Liver (tissue), 3 donors: ENCODE measurements around the gene DNAJA3.

ENCODE experiments used
- EGR1 ChIP-seq, 2 donors: IDR thresholded peaks; 2 replicates each; pipeline ENCODE4 v1.6.1; 2016 to 2018; ENCODE audit warnings: antibody characterized with exemption in 2 of 2, low read depth in 2 of 2
- GABPA ChIP-seq, 2 donors: IDR thresholded peaks in 1 of 2; conservative IDR thresholded peaks in 1 of 2; 2 replicates each; pipeline ENCODE4 v1.6.1; 2016; ENCODE audit warnings: antibody characterized with exemption in 2 of 2, mild to moderate bottlenecking in 1 of 2, moderate library complexity in 1 of 2
- HNF4G ChIP-seq: IDR thresholded peaks from 2 replicates; pipeline ENCODE4 v1.6.1; 2016; ENCODE audit warnings: antibody characterized with exemption
- RAD21 ChIP-seq, 2 donors: IDR thresholded peaks; 2 replicates each; pipeline ENCODE4 v1.6.1; 2016; ENCODE audit warnings: antibody characterized with exemption in 2 of 2, mild to moderate bottlenecking in 2 of 2
- TF ChIP-seq, protein P1 (sequence below): IDR thresholded peaks from 2 replicates; pipeline ENCODE4 v1.6.1; 2016; ENCODE audit warnings: antibody characterized with exemption
- TF ChIP-seq, protein P2 (sequence below): fragments of 150-350 bp; IDR thresholded peaks from 2 replicates; pipeline ENCODE4 v1.5.1; 2017; ENCODE audit warnings: improper control_type of control experiment, low read depth, low read length; ENCODE audit not compliant: missing input control
- TF ChIP-seq, protein P3 (sequence below): IDR thresholded peaks from 2 replicates; pipeline ENCODE4 v1.6.1; 2016; ENCODE audit warnings: antibody characterized with exemption, mild to moderate bottlenecking
- TF ChIP-seq, protein P4 (sequence below): IDR thresholded peaks from 2 replicates; pipeline ENCODE4 v1.6.1; 2016; ENCODE audit warnings: antibody characterized with exemption
- donor health status: healthy.
- donor health status: healthy.

DNA sequence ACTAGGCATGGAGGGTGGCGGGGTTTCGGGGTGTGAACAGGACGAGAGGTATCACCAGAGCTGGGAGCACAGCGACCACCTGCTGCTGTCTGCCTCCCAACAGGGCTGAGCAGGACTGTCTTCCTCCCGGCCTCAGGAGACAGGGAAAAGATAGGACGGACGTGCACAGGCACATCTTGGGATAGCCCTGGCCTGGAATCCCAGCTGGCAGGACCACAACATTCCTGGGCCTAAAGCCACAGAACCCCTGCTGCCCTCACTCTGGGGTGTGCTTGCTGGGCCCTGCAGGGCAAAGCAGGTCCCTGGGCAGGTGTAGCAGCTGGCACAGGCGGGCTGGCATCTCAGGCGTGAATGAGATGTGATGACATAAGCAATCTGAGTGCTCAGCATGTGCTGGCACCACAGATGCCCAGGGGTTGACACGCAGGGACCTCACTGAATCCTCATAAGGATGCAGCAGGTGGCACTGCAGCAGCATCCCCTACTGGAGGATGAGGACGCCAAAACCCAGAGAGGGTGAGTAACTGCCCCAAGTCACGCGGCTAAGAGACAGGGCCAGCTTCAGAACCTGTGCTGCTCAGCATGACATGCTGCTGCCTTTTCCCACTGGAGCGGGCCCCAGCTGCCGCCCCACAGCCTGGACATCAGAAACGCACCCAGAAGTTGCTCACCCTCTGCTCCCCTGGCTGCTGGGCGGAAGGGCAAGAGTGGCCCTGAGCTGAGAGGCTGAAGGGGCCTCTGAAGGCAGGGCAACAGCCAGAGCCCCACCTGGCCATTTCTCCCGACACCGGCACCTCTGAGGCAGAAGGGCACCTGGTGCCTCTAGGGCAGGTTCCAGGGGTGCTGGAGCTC is 16.4 kb upstream of the DNAJA3 start:
- TF ChIP-seq, protein P1, sequence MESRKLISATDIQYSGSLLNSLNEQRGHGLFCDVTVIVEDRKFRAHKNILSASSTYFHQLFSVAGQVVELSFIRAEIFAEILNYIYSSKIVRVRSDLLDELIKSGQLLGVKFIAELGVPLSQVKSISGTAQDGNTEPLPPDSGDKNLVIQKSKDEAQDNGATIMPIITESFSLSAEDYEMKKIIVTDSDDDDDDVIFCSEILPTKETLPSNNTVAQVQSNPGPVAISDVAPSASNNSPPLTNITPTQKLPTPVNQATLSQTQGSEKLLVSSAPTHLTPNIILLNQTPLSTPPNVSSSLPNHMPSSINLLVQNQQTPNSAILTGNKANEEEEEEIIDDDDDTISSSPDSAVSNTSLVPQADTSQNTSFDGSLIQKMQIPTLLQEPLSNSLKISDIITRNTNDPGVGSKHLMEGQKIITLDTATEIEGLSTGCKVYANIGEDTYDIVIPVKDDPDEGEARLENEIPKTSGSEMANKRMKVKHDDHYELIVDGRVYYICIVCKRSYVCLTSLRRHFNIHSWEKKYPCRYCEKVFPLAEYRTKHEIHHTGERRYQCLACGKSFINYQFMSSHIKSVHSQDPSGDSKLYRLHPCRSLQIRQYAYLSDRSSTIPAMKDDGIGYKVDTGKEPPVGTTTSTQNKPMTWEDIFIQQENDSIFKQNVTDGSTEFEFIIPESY, result no peak
- TF ChIP-seq, protein P2, sequence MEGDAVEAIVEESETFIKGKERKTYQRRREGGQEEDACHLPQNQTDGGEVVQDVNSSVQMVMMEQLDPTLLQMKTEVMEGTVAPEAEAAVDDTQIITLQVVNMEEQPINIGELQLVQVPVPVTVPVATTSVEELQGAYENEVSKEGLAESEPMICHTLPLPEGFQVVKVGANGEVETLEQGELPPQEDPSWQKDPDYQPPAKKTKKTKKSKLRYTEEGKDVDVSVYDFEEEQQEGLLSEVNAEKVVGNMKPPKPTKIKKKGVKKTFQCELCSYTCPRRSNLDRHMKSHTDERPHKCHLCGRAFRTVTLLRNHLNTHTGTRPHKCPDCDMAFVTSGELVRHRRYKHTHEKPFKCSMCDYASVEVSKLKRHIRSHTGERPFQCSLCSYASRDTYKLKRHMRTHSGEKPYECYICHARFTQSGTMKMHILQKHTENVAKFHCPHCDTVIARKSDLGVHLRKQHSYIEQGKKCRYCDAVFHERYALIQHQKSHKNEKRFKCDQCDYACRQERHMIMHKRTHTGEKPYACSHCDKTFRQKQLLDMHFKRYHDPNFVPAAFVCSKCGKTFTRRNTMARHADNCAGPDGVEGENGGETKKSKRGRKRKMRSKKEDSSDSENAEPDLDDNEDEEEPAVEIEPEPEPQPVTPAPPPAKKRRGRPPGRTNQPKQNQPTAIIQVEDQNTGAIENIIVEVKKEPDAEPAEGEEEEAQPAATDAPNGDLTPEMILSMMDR, result no peak
- TF ChIP-seq HNF4G (no peak), GABPA (IDR thresholded peaks at IDR 0.05 in 1 of 2, conservative IDR thresholded peaks at IDR 0.05 in 1 of 2) (no peak), EGR1 (IDR thresholded peaks at IDR 0.05; ENCODE audit: low read depth in 2 of 2) (no peak), RAD21 (IDR thresholded peaks at IDR 0.05) (no peak)
- TF ChIP-seq, protein P3, sequence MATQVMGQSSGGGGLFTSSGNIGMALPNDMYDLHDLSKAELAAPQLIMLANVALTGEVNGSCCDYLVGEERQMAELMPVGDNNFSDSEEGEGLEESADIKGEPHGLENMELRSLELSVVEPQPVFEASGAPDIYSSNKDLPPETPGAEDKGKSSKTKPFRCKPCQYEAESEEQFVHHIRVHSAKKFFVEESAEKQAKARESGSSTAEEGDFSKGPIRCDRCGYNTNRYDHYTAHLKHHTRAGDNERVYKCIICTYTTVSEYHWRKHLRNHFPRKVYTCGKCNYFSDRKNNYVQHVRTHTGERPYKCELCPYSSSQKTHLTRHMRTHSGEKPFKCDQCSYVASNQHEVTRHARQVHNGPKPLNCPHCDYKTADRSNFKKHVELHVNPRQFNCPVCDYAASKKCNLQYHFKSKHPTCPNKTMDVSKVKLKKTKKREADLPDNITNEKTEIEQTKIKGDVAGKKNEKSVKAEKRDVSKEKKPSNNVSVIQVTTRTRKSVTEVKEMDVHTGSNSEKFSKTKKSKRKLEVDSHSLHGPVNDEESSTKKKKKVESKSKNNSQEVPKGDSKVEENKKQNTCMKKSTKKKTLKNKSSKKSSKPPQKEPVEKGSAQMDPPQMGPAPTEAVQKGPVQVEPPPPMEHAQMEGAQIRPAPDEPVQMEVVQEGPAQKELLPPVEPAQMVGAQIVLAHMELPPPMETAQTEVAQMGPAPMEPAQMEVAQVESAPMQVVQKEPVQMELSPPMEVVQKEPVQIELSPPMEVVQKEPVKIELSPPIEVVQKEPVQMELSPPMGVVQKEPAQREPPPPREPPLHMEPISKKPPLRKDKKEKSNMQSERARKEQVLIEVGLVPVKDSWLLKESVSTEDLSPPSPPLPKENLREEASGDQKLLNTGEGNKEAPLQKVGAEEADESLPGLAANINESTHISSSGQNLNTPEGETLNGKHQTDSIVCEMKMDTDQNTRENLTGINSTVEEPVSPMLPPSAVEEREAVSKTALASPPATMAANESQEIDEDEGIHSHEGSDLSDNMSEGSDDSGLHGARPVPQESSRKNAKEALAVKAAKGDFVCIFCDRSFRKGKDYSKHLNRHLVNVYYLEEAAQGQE, result no peak
- TF ChIP-seq, protein P4, sequence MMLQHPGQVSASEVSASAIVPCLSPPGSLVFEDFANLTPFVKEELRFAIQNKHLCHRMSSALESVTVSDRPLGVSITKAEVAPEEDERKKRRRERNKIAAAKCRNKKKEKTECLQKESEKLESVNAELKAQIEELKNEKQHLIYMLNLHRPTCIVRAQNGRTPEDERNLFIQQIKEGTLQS, result no peak
